GM21737 (cell line): ENCODE measurements around the gene FSIP2.

Experiments
- ATAC-seq: cut with Tn5 transposase; IDR thresholded peaks from one replicate; pipeline ENCODE4 v1.9.1; 2021; ENCODE audit warnings: mild to moderate bottlenecking, moderate library complexity; ENCODE audit not compliant: unreplicated experiment

The FSIP2 gene

GRCh38 chr2:185738679-185739472 lies at the start of gene FSIP2:
Gene FSIP2 (plus strand): TSS chr2:185738804. CDS start chr2:185738895, 91 bp downstream.
- peak; percentile 99 for ATAC-seq

DNA sequence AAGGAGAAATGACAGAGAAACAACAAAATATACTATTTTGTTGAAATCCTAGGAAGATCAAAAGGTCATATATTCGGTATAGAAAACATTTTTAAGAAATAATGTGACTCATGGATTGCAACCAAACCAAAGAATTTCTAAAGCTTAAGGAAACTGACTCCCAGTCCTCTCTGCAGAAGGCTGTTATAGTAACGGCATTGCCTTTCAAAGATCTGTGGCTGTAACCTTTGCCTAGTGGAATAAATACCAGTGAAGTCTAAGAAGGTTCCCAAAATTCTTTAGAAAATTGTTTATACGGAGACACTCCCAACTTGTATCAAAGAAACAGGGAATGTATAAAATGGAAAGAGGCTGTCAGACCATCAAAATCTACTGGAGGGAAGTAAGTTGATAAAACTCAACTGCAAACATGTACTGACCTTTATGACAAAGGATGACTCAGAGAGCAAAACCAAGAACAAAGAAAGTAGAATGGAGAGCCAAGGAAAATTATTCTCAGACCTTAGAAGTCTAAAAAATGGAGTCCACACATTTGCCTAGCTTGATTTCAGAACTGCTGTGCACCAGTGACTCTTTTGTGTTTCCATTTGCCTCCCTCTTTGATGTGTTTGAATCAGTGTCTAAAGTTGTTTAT lies 48.6 kb upstream of the FSIP2 start:
- no peak for ATAC-seq

GRCh38 chr2:185695711-185696235 lies 42.8 kb upstream of the FSIP2 start:
- no peak for ATAC-seq

DNA sequence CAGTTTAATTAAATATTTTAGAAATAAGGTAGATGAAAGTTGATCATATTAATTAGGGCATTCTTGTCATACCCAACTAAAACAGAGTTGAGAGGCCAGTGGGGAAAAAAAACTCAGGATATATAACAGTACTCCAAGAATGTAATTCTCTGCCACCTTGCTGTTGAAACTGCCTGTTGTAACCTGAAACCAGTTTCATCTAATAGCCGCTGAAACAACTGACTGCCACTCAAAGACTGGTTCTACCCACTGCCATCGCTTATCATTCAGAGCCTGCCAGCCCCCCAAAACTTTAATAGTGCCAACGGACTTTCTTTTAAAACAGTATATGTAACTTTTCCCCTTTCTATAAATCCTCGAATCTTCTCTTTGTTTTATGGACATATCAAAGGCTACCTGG lies 37.7 kb upstream of the FSIP2 start:
- no peak for ATAC-seq

GRCh38 chr2:185734658-185735057 lies 3.9 kb upstream of the FSIP2 start:
- no peak for ATAC-seq

DNA sequence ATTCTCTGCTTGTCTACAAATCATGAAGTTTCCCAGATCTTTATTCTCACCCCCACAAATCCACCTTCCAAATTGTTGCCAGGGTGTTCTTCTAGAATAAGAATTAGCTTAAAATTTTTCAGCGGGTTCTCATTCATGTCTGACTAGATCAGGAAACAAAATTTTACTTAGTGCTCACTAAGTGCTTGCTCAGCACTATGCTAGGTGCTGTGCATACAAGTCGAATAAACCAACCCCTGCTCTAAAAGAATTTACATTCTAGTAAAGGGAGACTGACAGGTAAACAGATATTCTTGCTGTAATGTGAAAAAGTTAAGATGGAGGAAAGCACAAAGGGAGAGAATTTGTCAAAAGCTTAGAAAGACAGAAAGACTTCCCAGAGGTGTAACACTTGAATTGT lies 2.4 kb upstream of the FSIP2 start:
- ATAC-seq = no peak

GRCh38 chr2:185745864-185746859 lies 7.6 kb downstream of the FSIP2 start:
- no peak for ATAC-seq

DNA sequence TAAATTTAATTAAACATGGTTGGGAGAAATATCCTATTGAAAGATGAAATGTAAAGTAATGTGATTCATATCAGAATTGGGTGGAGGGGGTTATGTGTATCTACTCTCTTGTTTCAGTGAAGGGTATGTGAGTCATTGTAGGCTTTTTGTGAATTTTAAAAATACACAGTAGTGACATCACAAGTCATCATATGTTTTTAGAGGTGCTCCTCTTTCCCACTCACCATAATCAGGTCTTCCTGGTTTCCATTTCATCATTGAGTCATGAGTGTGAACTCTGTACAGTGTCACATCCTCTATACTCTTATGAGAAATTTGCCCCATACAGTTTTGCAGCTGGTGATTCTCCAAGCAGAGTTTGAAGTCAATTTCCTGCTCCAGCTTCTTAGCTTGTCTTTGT lies 18.8 kb downstream of the FSIP2 start:
- no peak for ATAC-seq

- ATAC-seq = no peak
Observed at GRCh38 chr2:185771396-185771795, 32.8 kb downstream of the FSIP2 start.

- no peak for ATAC-seq
Observed at GRCh38 chr2:185780890-185781289, 42.3 kb downstream of the FSIP2 start.

- ATAC-seq = no peak
Observed at GRCh38 chr2:185782223-185782769, 43.7 kb downstream of the FSIP2 start.

DNA sequence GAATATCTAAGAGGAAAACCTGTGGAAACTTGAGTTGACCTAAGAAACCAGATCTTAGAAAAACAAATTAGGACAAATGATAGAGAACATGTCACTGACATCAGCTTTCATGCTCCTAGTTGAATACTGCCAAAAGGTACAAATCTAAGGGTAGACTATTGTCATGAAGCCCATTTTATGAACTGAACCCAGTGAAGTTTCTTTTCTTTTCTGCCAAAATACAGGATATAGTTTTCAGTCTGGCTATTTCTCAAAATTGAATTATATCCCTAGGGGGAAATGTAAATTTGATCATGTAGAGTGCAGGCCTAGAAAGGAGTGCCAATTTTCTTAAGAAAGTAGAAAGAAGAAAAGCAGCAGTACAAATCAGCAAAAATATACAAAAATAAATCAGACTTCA lies 46.6 kb downstream of the FSIP2 start:
- no peak for ATAC-seq

GRCh38 chr2:185785851-185786473 lies 47.4 kb downstream of the FSIP2 start:
- ATAC-seq = peak; percentile 79

DNA sequence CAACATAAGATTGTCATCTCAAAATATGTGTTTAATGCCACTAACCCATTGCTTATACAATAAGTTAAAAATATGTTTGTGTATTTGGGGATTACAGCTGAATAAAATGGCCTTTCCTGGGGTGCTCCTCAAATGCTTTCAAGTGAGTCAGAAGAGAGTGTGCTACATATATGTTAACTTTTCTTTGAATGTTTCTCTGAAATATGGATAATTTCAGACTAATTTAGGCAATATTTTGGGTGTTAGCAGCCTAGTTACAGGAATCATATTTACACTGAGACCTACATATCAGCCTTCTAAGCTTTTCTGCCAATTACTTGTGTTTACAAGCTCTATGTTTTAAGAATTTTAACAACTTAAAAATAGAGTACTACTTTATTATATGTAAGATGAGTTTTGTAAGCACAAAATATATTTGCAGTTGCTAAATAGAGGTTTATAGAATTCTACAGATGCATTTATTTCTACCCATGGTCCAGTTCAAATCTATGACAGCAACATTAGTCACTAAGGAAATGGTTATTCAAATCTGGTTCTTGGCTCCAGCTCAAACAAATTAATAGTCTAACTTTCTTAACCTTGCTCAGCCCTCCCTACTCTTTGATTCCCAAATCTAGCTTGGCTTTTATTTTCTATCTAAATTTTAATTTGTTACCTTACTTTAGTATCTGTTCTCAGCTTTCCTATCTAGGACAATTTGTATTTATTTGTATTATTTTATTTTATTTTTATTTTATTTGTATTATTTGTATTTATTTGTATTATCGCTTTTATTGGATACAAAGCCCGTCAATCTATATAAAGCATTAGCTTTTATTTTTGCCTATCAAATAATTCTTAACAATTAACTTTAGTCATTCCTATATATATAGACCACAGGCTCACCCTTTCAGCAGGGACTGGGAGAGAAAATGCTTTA lies 48.9 kb downstream of the FSIP2 start:
- ATAC-seq = no peak

DNA sequence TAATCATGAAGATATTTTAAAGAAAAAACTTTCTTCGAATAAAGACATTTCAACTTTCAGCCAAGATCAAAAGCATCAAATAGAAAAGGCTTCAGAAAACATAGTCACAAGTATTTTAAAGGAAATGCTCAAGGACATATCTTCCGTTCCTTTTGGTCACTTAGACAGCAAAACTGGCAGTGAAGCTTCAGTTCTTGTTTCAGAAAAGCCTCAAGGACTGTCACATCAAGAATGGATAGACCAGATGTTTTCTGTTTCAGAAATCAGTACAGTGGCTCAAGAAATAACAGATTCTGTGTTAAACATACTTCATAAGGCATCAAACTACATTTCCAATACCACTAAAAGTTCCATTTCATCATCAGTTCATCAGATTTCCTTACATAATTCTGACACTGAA lies 51.8 kb downstream of the FSIP2 start:
- ATAC-seq = no peak

DNA sequence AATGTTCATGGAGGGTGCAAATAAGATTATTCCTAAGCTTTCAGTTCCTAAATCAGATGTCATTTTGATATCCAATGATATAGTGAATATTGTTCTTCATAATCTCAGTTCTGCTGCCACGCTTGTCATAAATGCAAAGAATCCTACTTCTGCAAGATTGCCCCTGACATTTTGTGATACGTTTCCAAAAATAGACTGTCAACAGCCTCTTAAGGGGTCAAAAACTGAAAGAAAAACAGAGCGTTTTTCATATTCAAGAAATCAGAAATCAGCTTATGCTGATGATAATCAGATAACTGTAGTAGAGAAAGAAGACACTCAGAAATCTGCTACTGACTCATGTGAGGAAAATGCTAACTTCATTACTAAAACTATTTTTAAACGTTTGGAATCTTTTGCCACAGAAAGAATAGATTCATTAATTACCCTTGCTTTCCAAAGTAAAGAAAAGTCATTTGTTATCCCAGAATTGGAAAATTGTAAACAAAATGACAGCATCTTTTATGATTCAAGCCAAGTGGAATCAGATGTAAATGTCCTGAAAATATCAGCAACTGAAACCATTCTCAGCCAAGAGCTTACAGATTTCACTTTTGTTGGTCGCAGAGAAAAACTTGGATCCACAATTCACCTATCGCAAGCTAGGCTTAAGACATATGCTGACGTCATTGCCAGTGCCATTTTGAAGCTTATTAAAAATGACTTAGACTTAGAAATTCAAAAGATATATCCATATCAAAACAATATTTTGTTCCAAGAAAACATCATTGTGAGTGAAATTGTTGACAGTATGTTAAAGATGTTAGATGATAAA lies 55.1 kb downstream of the FSIP2 start:
- ATAC-seq = no peak

GRCh38 chr2:185796758-185797157 lies 58.2 kb downstream of the FSIP2 start:
- ATAC-seq = no peak

- no peak for ATAC-seq
Observed at GRCh38 chr2:185802926-185803325, 64.3 kb downstream of the FSIP2 start.
